ENCODE results near the gene CRACDL. TPM values are rescaled to one million over a fixed set of nuclear protein-coding genes. Genes with fewer than 3 reads are reported as not detected.

The CRACDL gene
- total RNA-seq, 1 donor from 2014 or later, result 0.55 TPM

GRCh38 chr2:98816281-98816680 is 119.7 kb downstream of the CRACDL start:
- H3K27ac Mint-ChIP-seq, result no peak overlapping the region
- intact Hi-C loops (cut with micrococcal nuclease), result no loop called here
- DNase-seq (ENCODE audit: low spot score), result no peak
- peaks cover 1% of the 10 kb centered on the region for H3K4me1 Mint-ChIP-seq (ENCODE audit: low read depth)
- no peak overlapping the region for H3K4me3 Mint-ChIP-seq (ENCODE audit: low read depth)
- H3K9me3 Mint-ChIP-seq, result no peaks in the 10 kb centered on the region
- no peaks in the 10 kb centered on the region for H3K36me3 Mint-ChIP-seq (ENCODE audit: low read depth)
- peaks cover 35% of the 10 kb centered on the region for H3K27me3 Mint-ChIP-seq (ENCODE audit: low read depth)

- intact Hi-C loops (cut with micrococcal nuclease), result no loop called here
- Mint-ChIP-seq H3K36me3 (ENCODE audit: low read depth) (no peaks in the 10 kb centered on the region), H3K4me3 (ENCODE audit: low read depth) (no peak overlapping the region), H3K4me1 (ENCODE audit: low read depth) (peaks cover 1% of the 10 kb centered on the region), H3K27me3 (ENCODE audit: low read depth) (peaks cover 37% of the 10 kb centered on the region), H3K9me3 (no peaks in the 10 kb centered on the region), H3K27ac (no peak overlapping the region)
- DNase-seq (ENCODE audit: low spot score), result no peak
These were observed 120.2 kb downstream of the CRACDL start for GRCh38 chr2:98815795-98816194.

GRCh38 chr2:98811766-98812165 is 124.3 kb downstream of the CRACDL start:
- DNase-seq (ENCODE audit: low spot score), result no peak
- Mint-ChIP-seq H3K27ac (no peak overlapping the region), H3K36me3 (ENCODE audit: low read depth) (no peaks in the 10 kb centered on the region), H3K27me3 (ENCODE audit: low read depth) (peaks cover 40% of the 10 kb centered on the region), H3K4me3 (ENCODE audit: low read depth) (no peak overlapping the region), H3K9me3 (no peaks in the 10 kb centered on the region), H3K4me1 (ENCODE audit: low read depth) (peaks cover 6% of the 10 kb centered on the region)
- intact Hi-C loops (cut with micrococcal nuclease), result no loop called here

GRCh38 chr2:98810588-98810928 is 125.5 kb downstream of the CRACDL start:
- no peak for DNase-seq (ENCODE audit: low spot score)
- Mint-ChIP-seq H3K36me3 (ENCODE audit: low read depth) (no peaks in the 10 kb centered on the region), H3K4me3 (ENCODE audit: low read depth) (no peak overlapping the region), H3K27me3 (ENCODE audit: low read depth) (peaks cover 33% of the 10 kb centered on the region), H3K27ac (no peak overlapping the region), H3K4me1 (ENCODE audit: low read depth) (peaks cover 8% of the 10 kb centered on the region), H3K9me3 (no peaks in the 10 kb centered on the region)
- intact Hi-C loops (cut with micrococcal nuclease), result no loop called here

- Mint-ChIP-seq H3K9me3 (no peaks in the 10 kb centered on the region), H3K27me3 (ENCODE audit: low read depth) (peaks cover 27% of the 10 kb centered on the region), H3K4me1 (ENCODE audit: low read depth) (peaks cover 8% of the 10 kb centered on the region), H3K27ac (no peak overlapping the region), H3K4me3 (ENCODE audit: low read depth) (no peak overlapping the region), H3K36me3 (ENCODE audit: low read depth) (no peaks in the 10 kb centered on the region)
- intact Hi-C loops (cut with micrococcal nuclease), result no loop called here
- no peak for DNase-seq (ENCODE audit: low spot score)
These were observed 126.0 kb downstream of the CRACDL start for GRCh38 chr2:98809878-98810587.

- H3K36me3 Mint-ChIP-seq (ENCODE audit: low read depth), result no peaks in the 10 kb centered on the region
- H3K9me3 Mint-ChIP-seq, result no peaks in the 10 kb centered on the region
- peaks cover 8% of the 10 kb centered on the region for H3K4me1 Mint-ChIP-seq (ENCODE audit: low read depth)
- H3K4me3 Mint-ChIP-seq (ENCODE audit: low read depth), result no peak overlapping the region
- intact Hi-C loops (cut with micrococcal nuclease), result no loop called here
- no peak for DNase-seq (ENCODE audit: low spot score)
- H3K27me3 Mint-ChIP-seq (ENCODE audit: low read depth), result peaks cover 20% of the 10 kb centered on the region
- H3K27ac Mint-ChIP-seq, result no peak overlapping the region
These were observed 126.9 kb downstream of the CRACDL start for GRCh38 chr2:98809116-98809515.

GRCh38 chr2:98808546-98808945 is 127.5 kb downstream of the CRACDL start:
- H3K27ac Mint-ChIP-seq, result no peak overlapping the region
- no peaks in the 10 kb centered on the region for H3K9me3 Mint-ChIP-seq
- H3K4me3 Mint-ChIP-seq (ENCODE audit: low read depth), result no peak overlapping the region
- DNase-seq (ENCODE audit: low spot score), result no peak
- peaks cover 8% of the 10 kb centered on the region for H3K4me1 Mint-ChIP-seq (ENCODE audit: low read depth)
- H3K27me3 Mint-ChIP-seq (ENCODE audit: low read depth), result peaks cover 16% of the 10 kb centered on the region
- H3K36me3 Mint-ChIP-seq (ENCODE audit: low read depth), result no peaks in the 10 kb centered on the region
- intact Hi-C loops (cut with micrococcal nuclease), result no loop called here

- Mint-ChIP-seq H3K27ac (no peak overlapping the region), H3K9me3 (no peaks in the 10 kb centered on the region), H3K27me3 (ENCODE audit: low read depth) (peaks cover 16% of the 10 kb centered on the region), H3K4me3 (ENCODE audit: low read depth) (no peak overlapping the region), H3K4me1 (ENCODE audit: low read depth) (peaks cover 8% of the 10 kb centered on the region), H3K36me3 (ENCODE audit: low read depth) (no peaks in the 10 kb centered on the region)
- DNase-seq (ENCODE audit: low spot score), result no peak
- intact Hi-C loops (cut with micrococcal nuclease), result no loop called here
These were observed 128.1 kb downstream of the CRACDL start for GRCh38 chr2:98807929-98808328.

- H3K27me3 Mint-ChIP-seq (ENCODE audit: low read depth), result peaks cover 16% of the 10 kb centered on the region
- no peaks in the 10 kb centered on the region for H3K9me3 Mint-ChIP-seq
- intact Hi-C loops (cut with micrococcal nuclease), result no loop called here
- peak overlapping the region; percentile 2 for H3K27ac Mint-ChIP-seq
- H3K4me3 Mint-ChIP-seq (ENCODE audit: low read depth), result no peak overlapping the region
- DNase-seq (ENCODE audit: low spot score), result no peak
- no peaks in the 10 kb centered on the region for H3K36me3 Mint-ChIP-seq (ENCODE audit: low read depth)
- peaks cover 9% of the 10 kb centered on the region for H3K4me1 Mint-ChIP-seq (ENCODE audit: low read depth)
These were observed 128.8 kb downstream of the CRACDL start for GRCh38 chr2:98807221-98807620.

GRCh38 chr2:98806236-98806697 is 129.8 kb downstream of the CRACDL start:
- H3K27ac Mint-ChIP-seq, result no peak overlapping the region
- intact Hi-C loops (cut with micrococcal nuclease), result no loop called here
- DNase-seq (ENCODE audit: low spot score), result no peak
- H3K36me3 Mint-ChIP-seq (ENCODE audit: low read depth), result no peaks in the 10 kb centered on the region
- H3K27me3 Mint-ChIP-seq (ENCODE audit: low read depth), result peaks cover 12% of the 10 kb centered on the region
- peaks cover 14% of the 10 kb centered on the region for H3K4me1 Mint-ChIP-seq (ENCODE audit: low read depth)
- no peaks in the 10 kb centered on the region for H3K9me3 Mint-ChIP-seq
- H3K4me3 Mint-ChIP-seq (ENCODE audit: low read depth), result no peak overlapping the region

GRCh38 chr2:98805412-98806171 is 130.4 kb downstream of the CRACDL start:
- H3K4me3 Mint-ChIP-seq (ENCODE audit: low read depth), result no peak overlapping the region
- H3K4me1 Mint-ChIP-seq (ENCODE audit: low read depth), result peaks cover 14% of the 10 kb centered on the region
- H3K27me3 Mint-ChIP-seq (ENCODE audit: low read depth), result peaks cover 9% of the 10 kb centered on the region
- DNase-seq (ENCODE audit: low spot score), result no peak
- no peak overlapping the region for H3K27ac Mint-ChIP-seq
- H3K9me3 Mint-ChIP-seq, result no peaks in the 10 kb centered on the region
- H3K36me3 Mint-ChIP-seq (ENCODE audit: low read depth), result no peaks in the 10 kb centered on the region
- intact Hi-C loops (cut with micrococcal nuclease), result no loop called here

- intact Hi-C loops (cut with micrococcal nuclease), result no loop called here
- Mint-ChIP-seq H3K27me3 (ENCODE audit: low read depth) (peaks cover 8% of the 10 kb centered on the region), H3K4me1 (ENCODE audit: low read depth) (peaks cover 14% of the 10 kb centered on the region), H3K9me3 (no peaks in the 10 kb centered on the region), H3K27ac (no peak overlapping the region), H3K36me3 (ENCODE audit: low read depth) (no peaks in the 10 kb centered on the region), H3K4me3 (ENCODE audit: low read depth) (no peak overlapping the region)
- DNase-seq (ENCODE audit: low spot score), result no peak
These were observed 131.3 kb downstream of the CRACDL start for GRCh38 chr2:98804736-98805135.

- no peak for DNase-seq (ENCODE audit: low spot score)
- Mint-ChIP-seq H3K36me3 (ENCODE audit: low read depth) (no peaks in the 10 kb centered on the region), H3K4me3 (ENCODE audit: low read depth) (no peak overlapping the region), H3K27ac (no peak overlapping the region), H3K4me1 (ENCODE audit: low read depth) (peaks cover 14% of the 10 kb centered on the region), H3K27me3 (ENCODE audit: low read depth) (peaks cover 11% of the 10 kb centered on the region), H3K9me3 (no peaks in the 10 kb centered on the region)
- intact Hi-C loops (cut with micrococcal nuclease), result no loop called here
These were observed 131.8 kb downstream of the CRACDL start for GRCh38 chr2:98804265-98804650.

All from activated T-helper 2 cell treated with anti-CD3 and anti-CD28 coated beads, Interferon-gamma antibody, Interleukin-2, Interleukin-4, amounts not matched to agents 10 μg/mL and 5 μg/mL and 100 μg/mL, durations not matched to agents 14 hours and 24 hours and 36 hours (primary cell).